GM19452 (cell line): ENCODE data around the gene GMIP.
"Not testable (repeated sequence)": the region's sequence is repeated elsewhere in the genome, so short reads cannot be mapped to it uniquely, and the experiment has no call there.

Source experiments
- ATAC-seq: cut with Tn5 transposase; IDR thresholded peaks from one replicate; pipeline ENCODE4 v1.9.1; 2021; ENCODE audit not compliant: unreplicated experiment

GMIP gene, protein sequence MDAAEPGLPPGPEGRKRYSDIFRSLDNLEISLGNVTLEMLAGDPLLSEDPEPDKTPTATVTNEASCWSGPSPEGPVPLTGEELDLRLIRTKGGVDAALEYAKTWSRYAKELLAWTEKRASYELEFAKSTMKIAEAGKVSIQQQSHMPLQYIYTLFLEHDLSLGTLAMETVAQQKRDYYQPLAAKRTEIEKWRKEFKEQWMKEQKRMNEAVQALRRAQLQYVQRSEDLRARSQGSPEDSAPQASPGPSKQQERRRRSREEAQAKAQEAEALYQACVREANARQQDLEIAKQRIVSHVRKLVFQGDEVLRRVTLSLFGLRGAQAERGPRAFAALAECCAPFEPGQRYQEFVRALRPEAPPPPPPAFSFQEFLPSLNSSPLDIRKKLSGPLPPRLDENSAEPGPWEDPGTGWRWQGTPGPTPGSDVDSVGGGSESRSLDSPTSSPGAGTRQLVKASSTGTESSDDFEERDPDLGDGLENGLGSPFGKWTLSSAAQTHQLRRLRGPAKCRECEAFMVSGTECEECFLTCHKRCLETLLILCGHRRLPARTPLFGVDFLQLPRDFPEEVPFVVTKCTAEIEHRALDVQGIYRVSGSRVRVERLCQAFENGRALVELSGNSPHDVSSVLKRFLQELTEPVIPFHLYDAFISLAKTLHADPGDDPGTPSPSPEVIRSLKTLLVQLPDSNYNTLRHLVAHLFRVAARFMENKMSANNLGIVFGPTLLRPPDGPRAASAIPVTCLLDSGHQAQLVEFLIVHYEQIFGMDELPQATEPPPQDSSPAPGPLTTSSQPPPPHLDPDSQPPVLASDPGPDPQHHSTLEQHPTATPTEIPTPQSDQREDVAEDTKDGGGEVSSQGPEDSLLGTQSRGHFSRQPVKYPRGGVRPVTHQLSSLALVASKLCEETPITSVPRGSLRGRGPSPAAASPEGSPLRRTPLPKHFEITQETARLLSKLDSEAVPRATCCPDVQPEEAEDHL

DNA sequence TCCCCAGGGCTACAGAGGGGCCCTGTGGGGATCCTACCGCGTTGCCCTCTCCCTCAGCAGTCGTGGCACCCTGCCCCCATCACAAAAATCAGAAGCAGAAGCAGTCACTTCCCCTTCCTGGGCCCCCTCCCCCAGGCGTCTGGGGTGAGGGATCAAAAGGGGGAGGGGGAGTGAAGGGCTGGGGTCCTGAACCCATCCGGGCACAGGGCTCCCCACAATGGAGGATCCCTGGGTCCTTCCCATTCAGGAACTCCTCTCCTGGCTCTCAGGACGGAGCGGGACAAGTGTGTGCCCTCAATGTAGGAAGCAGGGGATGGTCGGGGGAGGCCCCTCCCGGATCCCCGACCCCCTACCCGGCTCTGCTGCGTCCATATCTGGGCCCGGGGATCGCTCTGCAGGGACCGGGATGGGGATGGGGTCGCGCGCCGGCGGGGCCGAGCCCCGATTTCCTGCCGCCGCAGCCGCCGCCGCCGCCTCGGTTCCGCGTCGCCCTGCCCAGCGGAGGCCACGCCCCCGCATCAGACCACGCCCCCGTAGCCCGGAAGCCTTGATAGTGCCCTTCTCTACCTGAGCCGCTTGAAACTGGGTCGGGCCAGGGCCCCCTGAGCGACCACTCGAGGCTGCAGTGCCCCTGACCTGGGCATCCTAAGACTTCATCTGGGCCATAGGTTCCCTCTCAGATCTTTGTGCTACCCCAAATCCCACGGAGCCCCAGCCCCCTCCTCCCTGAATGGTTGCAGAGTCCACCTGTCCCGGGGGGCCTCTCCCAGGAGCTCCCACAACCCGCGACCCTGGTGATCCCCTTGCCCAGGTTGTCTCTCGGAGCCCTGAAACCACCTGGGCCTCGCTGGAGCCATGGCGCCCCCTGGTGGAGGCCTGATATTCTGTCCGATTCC is at the start of gene GMIP:
Gene GMIP (minus strand): TSS at position 500 of the 896 bp plus-strand sequence. CDS start 128 bp downstream, at position 372.
- ATAC-seq: peak; percentile 67

DNA sequence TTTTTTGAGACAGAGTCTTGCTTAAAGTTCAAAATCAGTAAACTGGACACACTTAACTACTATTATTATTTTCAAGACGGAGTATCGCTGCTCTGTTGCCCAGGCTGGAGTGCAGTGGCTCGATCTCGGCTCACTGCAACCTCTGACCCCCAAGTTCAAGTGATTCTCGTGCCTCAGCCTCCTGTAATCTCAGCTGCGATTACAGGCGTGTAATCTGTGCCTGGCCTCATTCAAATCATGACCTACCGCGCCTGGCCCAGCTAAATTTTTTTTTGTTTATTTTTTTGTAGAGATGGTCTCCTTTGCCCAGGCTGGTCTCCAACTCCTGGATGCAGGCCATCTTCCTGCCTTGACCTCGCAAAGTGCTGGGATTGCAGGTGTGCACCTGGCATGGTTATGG is 48.2 kb upstream of the GMIP start:
- no peak for ATAC-seq

DNA sequence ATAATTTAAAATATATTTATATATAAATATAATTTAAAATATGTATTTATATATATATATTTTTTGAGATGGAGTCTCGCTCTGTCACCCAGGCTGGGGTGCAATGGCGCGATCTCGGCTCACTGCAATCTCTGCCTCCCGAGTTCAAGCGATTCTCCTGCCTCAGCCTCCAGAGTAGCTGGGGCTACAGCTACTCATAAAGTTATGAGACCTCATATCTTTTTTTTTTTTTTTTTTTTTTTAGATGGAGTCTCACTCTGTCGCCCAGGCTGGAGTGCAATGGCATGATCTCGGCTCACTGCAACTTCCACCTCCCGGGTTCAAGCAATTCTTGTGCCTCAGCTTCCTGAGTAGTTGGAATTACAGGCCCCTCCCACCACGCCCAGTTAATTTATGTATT is 45.6 kb upstream of the GMIP start:
- ATAC-seq: not testable (repeated sequence)

DNA sequence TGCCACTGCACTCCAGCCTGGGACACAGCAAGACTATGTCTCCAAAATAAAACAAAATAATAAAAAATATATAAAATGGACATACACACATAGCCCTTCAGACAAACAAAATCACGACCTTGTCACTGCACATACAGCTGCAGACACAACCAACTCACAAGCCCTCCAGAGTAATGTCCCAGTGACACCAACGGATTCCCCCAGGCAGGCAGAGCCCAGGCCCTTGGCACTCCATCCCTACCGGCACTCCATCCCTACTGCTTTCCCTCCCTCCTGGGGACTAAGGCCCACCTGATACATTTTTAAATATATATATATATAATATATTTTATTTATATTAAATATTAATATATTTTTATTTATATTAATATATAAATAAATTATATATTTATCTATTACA is 43.6 kb upstream of the GMIP start:
- ATAC-seq: no peak

DNA sequence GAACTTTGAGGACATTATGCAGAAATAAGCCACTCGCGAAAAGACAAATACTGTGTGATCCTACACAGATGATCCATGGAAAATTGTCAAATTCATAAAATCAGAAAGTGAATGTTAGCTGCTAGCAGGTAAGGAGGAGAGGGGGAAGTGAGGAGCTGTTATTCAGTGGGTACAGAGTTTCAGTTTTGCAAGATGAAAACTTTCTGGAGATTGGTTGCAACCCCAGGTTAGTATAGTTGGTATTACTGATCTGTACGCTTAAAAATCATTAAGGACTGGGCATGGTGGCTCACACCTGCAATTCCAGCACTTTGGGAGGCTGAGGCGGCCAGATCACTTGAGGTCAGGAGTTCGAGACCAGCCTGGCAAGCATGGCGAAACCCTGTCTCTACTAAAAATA is 43.1 kb upstream of the GMIP start:
- no peak for ATAC-seq

DNA sequence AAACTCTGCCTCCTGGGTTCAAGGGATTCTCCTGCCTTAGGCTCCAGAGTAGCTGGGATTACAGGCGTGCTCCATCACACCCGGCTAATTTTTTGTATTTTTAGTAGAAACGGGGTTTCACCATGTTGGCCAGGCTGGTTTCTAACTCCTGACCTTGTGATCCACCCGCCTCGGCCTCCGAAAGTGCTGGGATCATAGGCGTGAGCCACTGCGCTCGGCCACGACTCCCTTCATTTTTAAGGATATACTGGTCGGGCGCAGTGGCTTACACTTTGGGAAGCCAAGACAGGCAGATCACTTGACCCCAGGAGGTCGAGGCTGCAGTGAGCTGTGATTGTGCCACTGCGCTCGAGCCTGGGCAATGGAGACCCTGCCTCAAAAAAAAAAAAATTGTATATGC is 42.7 kb upstream of the GMIP start:
- ATAC-seq: not testable (repeated sequence)

DNA sequence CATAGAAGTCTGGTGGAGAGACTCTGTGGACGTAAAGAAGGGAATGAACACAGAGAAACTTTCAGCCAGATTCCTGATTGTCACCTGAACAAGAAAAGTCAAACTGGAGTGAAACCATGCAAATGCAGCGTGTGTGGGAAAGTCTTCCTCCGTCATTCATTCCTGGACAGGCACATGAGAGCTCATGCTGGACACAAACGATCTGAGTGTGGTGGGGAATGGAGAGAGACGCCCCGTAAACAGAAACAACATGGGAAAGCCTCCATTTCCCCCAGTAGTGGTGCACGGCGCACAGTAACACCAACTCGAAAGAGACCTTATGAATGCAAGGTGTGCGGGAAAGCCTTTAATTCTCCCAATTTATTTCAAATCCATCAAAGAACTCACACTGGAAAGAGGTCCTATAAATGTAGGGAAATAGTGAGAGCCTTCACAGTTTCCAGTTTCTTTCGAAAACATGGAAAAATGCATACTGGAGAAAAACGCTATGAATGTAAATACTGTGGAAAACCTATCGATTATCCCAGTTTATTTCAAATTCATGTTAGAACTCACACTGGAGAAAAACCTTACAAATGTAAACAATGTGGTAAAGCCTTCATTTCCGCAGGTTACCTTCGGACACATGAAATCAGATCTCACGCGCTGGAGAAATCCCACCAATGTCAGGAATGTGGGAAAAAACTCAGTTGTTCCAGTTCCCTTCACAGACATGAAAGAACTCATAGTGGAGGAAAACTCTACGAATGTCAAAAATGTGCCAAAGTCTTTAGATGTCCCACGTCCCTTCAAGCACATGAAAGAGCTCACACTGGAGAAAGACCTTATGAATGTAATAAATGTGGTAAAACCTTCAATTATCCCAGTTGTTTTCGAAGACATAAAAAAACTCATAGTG is 36.0 kb upstream of the GMIP start:
- no peak for ATAC-seq

DNA sequence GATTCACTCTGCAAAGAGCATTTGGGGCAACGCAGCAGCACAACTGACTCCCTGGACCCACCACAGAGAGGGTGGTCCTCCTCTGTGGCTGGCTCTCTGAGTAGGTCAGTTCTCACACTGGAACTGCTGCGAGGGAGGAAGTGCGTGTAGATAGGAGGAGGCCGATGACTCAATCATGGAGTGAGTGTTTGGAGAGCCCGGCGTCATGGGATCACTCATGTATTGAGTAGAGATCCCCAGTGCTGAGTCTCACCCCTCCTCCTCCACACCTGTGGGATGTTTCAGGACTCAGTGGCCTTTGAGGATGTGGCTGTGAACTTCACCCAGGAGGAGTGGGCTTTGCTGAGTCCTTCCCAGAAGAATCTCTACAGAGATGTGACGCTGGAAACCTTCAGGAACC is 34.1 kb upstream of the GMIP start:
- no peak for ATAC-seq

DNA sequence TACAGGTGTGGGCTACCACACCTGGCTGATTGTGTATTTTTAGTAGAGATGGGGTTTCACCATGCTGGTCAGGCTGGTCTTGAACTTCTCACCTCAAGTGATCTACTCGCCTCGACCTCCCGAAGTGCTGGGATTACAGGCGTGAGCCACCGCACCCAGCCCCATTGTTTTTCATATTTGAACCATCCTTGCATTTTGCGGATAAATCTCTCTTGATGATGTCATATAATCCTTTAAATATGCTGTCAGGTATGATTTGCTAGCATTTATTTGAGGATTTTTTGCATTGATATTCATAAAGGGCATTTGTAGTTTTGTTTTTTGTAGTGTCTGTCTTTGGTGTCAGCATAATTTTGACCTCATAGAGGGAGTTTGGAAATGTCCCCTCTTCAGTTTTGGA is 30.9 kb upstream of the GMIP start:
- ATAC-seq: no peak

DNA sequence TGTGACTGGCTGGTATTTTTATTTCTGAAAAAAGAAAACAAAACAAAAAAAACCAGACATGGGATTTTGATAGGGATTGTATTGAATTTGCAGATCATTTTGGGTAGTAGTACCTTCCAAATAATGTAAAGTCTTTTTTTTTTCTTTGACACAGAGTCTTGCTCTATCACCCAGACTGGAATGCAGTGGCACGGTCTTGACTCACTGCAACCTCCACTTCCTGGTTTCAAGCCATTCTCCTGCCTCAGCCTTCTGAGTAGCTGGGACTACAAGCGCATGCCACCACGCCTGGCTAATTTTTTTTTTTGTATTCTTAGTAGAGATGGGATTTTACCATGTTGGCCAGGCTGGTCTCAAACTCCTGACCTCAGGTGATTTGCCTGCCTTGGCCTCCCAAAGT is 29.4 kb upstream of the GMIP start:
- ATAC-seq: no peak

DNA sequence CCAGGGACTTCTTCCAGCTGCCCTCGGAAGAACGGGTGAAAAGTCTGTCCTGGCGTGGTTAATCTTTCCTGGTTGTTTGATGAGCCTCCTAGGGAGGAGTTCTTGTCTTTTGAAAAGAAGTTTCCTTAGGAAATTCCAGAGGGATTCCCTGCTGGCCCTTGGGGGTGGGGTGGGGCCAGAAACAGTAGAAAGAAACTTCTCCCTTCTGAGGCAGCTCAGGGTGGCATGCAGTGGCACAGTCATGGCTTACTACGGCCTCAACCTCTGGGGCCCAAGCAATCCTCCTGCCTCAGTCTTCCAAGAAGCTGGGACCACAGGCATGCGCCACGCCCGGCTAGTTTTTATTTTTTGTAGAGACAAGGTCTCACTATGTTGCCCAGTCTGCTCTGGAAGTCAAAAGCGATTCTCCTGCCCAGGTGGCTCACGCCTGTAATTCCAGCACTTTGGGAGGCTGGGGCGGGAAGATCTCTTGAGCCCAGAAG is 26.7 kb upstream of the GMIP start:
- no peak for ATAC-seq

DNA sequence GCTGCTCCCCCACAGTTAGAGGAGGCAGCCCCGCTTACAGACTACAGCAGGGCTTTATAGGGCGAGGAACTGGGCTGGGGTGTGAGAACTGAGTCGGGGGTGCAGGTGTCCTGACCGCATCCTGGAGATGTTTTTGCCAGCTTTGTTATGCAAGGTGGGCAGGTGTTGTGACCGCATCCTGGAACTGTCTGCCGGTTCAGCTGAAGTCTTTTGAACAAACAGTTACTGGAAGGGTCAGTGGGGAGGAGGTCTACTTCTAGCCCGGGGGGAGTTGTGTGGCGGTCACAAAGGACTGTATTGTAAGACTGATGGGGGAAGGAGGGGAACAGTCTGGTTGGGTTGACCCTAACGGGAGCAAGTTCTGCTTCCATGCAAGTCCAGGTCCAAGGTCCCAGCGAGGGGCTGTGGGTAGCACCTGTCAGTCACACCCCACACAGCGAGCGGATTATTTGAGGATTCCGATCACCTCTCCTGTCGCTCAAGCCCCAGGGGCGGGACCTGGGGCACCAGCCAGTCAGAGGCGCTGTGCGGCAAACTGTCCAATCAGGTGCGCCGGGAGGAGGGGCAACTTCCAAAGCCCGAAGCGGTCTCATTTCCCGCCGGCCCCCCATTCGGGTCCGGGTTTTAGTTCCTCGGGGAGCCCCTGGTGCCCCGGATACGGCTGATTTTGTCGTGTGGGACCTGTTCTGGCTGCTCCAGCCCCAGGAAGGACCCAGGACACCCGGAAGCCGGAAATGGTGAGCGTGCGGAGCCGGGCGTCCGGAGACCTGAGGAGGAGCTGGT is 25.0 kb upstream of the GMIP start, which contains the start of gene ZNF101:
Gene ZNF101 (plus strand): TSS at position 610 of the 783 bp plus-strand sequence. CDS start 125 bp downstream, at position 735.
- ATAC-seq: peak; percentile 66

DNA sequence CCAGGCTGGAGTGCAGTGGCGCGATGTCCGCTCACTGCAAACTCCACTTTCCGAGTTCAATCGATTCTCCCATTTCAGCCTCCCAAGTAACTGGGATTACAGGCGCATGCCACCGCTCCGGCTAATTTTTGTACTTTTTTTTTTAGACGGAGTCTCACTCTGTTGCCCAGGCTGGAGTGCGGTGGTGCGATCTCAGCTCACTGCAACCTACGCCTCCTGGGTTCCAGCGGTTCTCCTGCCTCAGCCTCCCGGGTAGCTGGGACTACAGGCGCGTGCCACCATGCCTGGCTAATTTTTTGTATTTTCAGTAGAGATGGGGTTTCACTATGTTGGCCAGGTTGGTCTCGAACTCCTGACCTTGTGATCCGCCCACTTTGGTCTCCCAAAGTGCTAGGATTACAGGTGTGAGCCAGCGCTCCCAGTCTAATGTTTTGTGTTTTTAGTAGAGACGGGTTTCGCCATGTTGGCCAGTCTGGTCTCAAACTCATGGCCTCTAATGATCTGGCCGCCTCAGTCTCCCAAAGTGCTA is 22.0 kb upstream of the GMIP start:
- ATAC-seq: not testable (repeated sequence)

DNA sequence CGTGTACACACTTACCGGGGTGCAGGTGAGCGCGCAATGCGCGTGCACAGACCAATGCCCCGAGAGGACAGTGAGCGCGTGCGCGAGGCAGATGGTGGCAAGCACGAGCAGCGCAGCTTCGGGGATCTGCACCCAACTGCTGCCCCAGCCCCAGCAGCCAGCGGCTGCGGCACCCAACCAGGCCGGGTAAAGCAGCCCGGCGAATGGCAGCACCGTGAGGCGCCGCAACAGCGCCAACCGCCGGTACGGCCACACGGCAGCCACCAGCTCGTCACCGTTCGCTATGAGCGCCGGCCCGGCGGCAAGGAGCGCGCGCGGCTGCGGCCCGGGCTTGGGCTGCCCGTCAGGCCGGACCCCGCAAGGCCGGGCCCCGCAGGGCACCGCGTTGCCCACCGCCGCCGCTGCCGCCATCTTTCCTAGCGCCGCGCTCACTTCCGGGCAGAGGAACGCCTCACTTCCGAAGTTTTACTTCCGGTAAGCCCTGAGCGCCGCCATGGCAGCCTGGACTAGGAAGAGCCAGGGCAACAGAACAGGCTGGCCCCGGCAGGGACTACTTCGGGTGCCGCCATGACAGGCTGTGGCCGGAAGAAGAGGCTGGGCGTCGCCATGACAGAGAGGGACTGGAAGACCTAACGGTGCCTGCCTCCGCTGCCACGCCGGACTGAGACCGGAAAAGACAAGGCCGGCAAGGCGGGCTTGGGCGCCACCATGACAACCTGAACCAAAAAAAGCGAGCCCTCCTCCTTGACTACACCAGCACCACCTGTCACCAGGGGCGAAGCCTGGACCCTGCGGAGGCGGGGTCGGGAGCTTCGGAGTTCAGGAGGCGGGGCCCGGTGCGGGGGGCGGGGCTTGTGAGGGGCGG is 20.0 kb upstream of the GMIP start, which contains the start of gene ATP13A1:
Gene ATP13A1 (minus strand): TSS at position 421 of the 865 bp plus-strand sequence. CDS start 10 bp downstream, at position 411.
- peak; percentile 57 for ATAC-seq

DNA sequence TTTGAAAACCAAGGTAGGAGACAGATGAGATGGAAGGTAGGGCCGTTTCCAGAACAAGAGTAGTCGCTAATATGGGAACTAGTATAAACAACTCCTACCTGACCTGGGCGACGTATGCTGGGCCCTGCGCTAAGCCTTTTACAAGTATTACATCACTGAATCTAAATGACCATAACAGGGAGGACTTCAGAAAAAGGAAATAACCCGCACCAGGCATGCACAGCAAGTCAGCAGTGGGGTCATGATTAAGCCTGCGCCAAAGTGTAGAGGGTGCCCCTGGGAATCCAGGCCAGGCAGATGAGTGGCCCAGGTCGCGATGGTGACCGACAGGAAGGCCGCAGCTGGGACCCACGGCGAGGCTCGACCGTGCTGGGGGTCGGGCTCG is 19.4 kb upstream of the GMIP start:
- no peak for ATAC-seq

DNA sequence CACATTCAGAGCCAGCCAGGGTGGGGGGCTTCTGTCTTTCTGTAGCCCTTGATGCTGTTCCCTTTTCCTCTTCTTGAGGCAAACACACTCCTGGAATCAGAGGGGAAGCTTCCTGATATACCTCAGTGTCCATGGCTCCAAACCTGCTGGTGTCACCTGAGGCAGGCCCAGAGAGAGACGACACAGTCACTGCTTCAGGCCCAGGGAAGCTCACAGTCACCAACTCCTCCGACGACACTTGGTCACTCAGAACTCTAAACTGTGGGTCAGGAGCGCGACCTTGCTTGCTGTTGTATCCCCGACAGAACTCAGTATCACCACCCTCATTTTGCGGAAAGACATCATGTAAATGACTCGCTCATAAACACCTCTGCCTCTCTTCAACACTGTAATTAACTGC is 18.9 kb upstream of the GMIP start:
- no peak for ATAC-seq

DNA sequence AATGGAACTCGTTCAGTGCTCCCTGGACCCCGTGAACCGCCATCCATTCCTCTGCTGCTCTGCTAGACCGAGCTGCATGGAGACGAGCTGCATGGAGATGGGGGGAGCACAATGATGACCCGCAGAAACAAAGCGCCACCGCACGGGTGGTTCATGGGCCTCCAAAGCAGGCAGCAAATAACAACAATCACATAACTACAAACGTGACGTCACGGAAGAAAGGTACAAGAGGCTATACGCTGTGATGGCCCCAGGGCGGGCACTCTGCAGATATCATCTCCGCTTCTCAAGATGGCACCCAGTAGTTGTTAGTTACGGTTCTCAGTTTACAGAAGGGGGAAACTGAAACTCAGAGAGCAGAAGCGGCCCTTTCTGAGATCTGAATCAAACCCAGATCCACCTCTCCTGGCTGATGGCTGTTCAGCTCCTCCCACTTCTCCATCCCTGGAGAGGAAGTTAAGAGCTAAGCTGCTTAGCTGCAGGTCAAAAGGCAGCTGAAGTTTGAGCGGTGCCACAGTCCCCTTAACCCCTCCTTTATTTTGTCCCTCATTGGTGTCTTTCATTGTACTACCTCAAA is 18.3 kb upstream of the GMIP start:
- ATAC-seq: peak; percentile 44
